GM12872 (cell line): ENCODE measurements around the gene LIM2.

Experiments
- TF ChIP-seq, protein P1 (sequence below): IDR thresholded peaks from 3 replicates; pipeline ENCODE4 v1.5.1; 2011; ENCODE audit warnings: low read depth, mild to moderate bottlenecking, low read length, moderate library complexity; ENCODE audit not compliant: insufficient read depth

Gene LIM2

GRCh38 chr19:51402117-51402516, 14.3 kb upstream of the LIM2 start:
- TF ChIP-seq, protein P1, sequence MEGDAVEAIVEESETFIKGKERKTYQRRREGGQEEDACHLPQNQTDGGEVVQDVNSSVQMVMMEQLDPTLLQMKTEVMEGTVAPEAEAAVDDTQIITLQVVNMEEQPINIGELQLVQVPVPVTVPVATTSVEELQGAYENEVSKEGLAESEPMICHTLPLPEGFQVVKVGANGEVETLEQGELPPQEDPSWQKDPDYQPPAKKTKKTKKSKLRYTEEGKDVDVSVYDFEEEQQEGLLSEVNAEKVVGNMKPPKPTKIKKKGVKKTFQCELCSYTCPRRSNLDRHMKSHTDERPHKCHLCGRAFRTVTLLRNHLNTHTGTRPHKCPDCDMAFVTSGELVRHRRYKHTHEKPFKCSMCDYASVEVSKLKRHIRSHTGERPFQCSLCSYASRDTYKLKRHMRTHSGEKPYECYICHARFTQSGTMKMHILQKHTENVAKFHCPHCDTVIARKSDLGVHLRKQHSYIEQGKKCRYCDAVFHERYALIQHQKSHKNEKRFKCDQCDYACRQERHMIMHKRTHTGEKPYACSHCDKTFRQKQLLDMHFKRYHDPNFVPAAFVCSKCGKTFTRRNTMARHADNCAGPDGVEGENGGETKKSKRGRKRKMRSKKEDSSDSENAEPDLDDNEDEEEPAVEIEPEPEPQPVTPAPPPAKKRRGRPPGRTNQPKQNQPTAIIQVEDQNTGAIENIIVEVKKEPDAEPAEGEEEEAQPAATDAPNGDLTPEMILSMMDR: no peak

GRCh38 chr19:51399231-51399630, 11.5 kb upstream of the LIM2 start:
- TF ChIP-seq, protein P1: no peak

DNA sequence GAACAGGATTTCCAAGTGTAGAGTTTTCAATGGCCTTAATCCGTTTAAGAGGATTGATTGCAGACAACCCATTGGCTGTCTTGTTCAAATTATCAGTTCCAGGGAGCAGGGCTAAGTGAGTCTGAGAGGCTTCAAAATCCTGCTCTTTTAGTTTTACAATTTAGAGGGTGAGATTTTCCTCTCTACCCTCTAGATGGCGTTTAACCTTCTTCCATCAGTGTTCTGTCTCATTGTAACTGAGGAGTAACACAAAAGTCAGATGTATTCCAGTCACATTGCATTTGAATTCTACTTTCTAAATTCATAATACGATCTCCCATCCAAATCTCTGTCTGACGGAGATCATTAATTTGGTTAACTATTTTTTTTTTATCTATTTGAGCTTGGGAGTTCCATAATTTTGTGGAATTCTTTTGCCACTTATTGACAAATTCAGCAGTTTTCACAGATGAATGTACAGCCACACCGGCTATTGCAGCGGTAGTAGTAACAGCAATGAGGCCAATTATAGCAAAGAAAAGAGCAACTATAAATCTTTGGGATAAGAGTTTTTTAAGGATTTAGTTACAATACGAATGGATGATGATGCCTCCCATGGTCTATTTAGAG, 10.4 kb upstream of the LIM2 start:
- TF ChIP-seq, protein P1: peak; percentile 70

GRCh38 chr19:51396175-51396574, 8.4 kb upstream of the LIM2 start:
- TF ChIP-seq, protein P1: no peak

DNA sequence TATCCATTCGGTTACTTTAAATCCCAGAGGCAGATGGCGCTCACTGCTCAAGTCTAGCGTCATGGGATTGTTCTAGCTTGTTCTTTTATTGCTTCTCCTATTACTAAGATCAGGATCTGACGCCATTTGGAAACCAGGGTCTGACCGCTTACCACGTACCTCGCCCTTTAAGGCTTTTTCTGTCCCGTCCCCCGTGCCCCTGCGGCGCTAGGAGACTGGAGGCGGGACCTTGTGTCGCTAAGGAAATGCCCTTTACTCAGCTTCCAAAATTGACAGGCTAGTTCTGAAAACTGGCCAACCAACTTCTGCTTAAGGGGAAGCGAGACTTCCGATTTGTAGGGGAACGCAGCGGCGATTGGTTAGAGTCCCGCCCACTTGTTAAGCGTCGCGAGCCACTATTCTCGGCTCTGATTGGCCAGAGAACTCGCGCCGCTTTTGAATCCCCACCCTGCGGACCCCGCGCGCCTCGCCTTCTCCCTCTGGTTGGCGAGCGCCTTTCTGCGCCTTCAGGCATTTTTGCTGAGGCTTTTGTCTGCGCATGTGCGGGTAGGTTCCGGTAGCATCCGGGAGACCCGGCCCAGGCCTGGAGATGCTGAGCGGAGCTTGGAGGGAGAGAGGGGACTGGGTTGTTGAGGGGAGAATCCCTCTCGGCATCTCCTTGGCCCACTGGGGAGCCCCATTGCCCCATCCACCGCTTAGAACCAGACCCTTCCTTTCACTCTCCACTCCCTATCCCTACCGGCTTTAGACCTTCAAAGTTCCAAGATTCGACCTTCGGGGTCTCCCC, 6.5 kb upstream of the LIM2 start:
- TF ChIP-seq, protein P1: no peak

GRCh38 chr19:51392701-51393100, 4.9 kb upstream of the LIM2 start:
- TF ChIP-seq, protein P1: no peak

GRCh38 chr19:51391073-51391611, 3.4 kb upstream of the LIM2 start:
- TF ChIP-seq, protein P1: no peak
